Astrocyte (in vitro differentiated cells and primary cell): ENCODE measurements around the gene ATG101.

Experiments used
- CTCF ChIP-seq: IDR thresholded peaks from 2 replicates; pipeline ENCODE4 v1.5.1; 2011; ENCODE audit warnings: low read depth, mild to moderate bottlenecking, inconsistent platforms, low read length, moderate library complexity; ENCODE audit not compliant: insufficient read depth
- EZH2 ChIP-seq: IDR thresholded peaks from 2 replicates; pipeline ENCODE4 v1.6.1; 2012; ENCODE audit warnings: mild to moderate bottlenecking, low read length, inconsistent platforms; ENCODE audit not compliant: insufficient read depth

GRCh38 chr12:52037248-52037861 lies 32.4 kb upstream of the ATG101 start:
- no peak for TF ChIP-seq CTCF
- no peak for TF ChIP-seq EZH2
